ENCODE data around the gene TSPAN14. TPM values are rescaled to one million over a fixed set of nuclear protein-coding genes. Genes with fewer than 3 reads are reported as not detected.

The TSPAN14 gene
- total and polyA plus RNA-seq, 5 donors from 2014 or later: 157 to 270 (median 190) TPM

DNA sequence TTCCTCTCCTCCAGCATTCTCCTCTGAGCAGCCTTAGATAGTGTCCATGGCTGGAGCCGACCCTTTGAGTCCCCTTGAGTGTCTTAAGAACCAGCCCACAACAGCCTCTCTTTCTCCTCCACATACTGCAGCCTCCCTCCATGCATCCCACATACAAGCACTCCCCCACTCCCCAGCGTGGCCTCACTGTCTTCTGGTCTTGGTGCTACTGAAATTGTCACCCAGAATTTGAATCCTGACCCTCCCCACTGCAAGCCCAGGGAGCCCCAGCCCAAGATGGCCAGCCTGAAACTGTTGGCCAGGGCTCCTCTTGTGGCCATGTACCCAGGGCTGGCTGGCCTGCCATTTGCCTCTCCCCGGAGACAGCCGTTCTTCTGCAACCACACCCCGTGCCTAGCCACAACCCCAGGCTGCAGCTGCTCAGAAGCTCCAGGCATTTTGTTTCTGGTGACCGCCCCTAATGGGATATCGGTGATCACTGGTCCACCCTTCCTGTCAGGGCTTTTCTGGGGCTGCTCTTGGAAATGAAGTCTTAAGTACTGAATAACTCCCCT, 64.8 kb downstream of the TSPAN14 start:
- peaks cover 38% of the 10 kb centered on the region for H3K36me3 Mint-ChIP-seq
- Histone ChIP-seq H3K4me3 (ENCODE audit: low read depth, low read length) (no peak overlapping the region), H3K9me3 (ENCODE audit: control insufficient read depth in 2 of 2, low read length in 2 of 2) (no peaks in the 10 kb centered on the region), H3K27me3 (ENCODE audit: control insufficient read depth, insufficient read depth, low read length) (no peaks in the 10 kb centered on the region), H3K27ac (ENCODE audit: insufficient read depth, low read length, poor library complexity, severe bottlenecking) (no peak overlapping the region), H3K4me1 (ENCODE audit: control insufficient read depth, insufficient read depth, low read length, poor library complexity, severe bottlenecking) (no peaks in the 10 kb centered on the region), H3K36me3 (ENCODE audit: control insufficient read depth, insufficient read depth, low read length) (peaks cover 76% of the 10 kb centered on the region)
- no peaks in the 10 kb centered on the region for H3K27me3 Mint-ChIP-seq
- H3K4me1 Mint-ChIP-seq: peaks cover 4 to 17% (median 14%) of the 10 kb centered on the region in 4 donors
- peak overlapping the region in 1 of 4 donors; percentile 6 for H3K4me3 Mint-ChIP-seq
- H3K9me3 Mint-ChIP-seq: no peaks in the 10 kb centered on the region
- DNase-seq (no peak), ATAC-seq (ENCODE audit: low read depth in 2 of 2) (no peak)
- H3K27ac Mint-ChIP-seq: peak overlapping the region in 2 of 3 donors; percentile 24 to 75

DNA sequence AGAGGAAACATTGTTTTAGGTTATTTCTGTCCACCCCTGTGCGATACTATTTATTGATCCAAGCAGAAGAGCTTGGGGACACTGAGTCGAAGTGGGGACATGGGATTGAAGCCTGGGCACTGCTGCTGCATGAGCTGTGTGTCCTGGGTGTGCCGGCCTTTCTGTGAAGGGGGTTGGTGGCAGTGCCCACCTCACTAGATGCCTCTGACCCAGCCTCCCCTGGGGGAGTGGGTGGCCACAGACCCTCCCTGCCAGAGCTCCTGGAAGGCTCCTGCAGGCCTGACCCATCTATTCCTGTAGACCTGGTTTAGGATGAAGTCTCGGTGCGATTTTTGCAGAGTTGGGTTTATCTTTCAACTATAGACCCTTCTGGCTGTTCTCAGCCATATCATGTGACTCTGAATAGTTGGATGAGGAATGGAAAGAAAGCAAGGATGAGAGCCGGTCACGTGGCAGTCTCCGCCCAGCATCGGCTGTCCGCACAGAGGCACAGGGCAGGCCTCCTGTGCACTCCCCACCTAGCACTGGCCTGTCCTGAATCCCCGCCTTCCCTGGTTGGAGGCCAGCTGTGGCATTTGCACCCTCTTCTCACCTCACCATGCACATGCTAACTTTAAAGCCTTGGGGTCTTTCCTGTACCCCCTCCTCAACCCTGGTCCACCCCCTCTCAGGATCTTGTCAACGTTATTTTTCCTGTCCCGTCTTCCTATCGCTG, 66.0 kb downstream of the TSPAN14 start:
- H3K27ac Mint-ChIP-seq: peak overlapping the region in 2 of 3 donors; percentile 29 to 64

DNA sequence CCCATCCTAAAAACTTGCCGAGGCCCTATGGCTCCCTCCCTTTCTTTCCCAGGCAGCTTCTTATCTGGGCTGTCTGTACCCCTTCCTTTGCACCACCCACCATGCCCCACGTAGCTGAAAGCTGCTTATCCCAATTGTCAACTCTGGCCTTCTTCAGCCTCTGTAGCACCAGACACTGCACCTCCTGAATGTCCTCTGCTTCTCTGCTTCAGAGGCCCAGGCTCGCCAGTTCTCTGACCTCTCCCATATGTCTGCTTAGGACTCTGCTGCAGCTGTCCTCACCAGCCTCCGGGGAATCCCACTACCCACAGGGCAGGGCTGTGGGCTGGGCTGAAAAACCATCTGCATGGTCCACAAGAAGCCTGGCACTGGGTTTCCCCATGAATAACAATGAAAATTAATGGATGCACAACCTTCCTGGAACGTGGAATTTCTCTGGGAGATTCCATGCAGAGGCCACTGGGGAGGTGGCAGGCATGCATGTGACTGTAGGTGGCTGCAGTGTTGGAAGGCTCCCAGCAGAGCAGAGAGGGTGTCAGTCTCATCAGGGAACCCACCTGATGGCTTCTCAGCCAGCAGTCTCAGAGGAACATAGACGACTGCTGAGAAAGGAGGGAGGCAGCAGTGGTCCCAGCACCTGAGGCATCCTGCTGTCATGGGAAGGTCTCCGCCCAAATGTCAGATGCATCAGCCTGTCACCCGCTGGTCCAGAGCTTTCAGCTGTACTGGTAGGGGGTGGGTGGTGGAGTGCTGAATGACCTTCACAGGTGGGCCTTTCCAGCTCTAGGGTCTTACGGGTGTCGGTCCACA, 66.8 kb downstream of the TSPAN14 start:
- Histone ChIP-seq H3K36me3 (ENCODE audit: control insufficient read depth, insufficient read depth, low read length) (peaks cover 56% of the 10 kb centered on the region), H3K27ac (ENCODE audit: insufficient read depth, low read length, poor library complexity, severe bottlenecking) (no peak overlapping the region), H3K4me3 (ENCODE audit: low read depth, low read length) (no peak overlapping the region), H3K27me3 (ENCODE audit: control insufficient read depth, insufficient read depth, low read length) (no peaks in the 10 kb centered on the region), H3K9me3 (ENCODE audit: control insufficient read depth in 2 of 2, low read length in 2 of 2) (no peaks in the 10 kb centered on the region), H3K4me1 (ENCODE audit: control insufficient read depth, insufficient read depth, low read length, poor library complexity, severe bottlenecking) (peaks cover 6% of the 10 kb centered on the region)
- no peaks in the 10 kb centered on the region for H3K9me3 Mint-ChIP-seq
- peaks cover 28% of the 10 kb centered on the region for H3K36me3 Mint-ChIP-seq
- ATAC-seq (ENCODE audit: low read depth in 2 of 2): no peak
- H3K27ac Mint-ChIP-seq: peak overlapping the region in 1 of 3 donors; percentile 64
- H3K4me1 Mint-ChIP-seq: peaks cover 13 to 34% (median 23%) of the 10 kb centered on the region in 4 donors
- DNase-seq: no peak
- peak overlapping the region in 1 of 4 donors; percentile 68 for H3K4me3 Mint-ChIP-seq
- H3K27me3 Mint-ChIP-seq: no peaks in the 10 kb centered on the region

More for the DNA sequence above, 66.0 kb downstream of the TSPAN14 start:
- Histone ChIP-seq H3K36me3 (ENCODE audit: control insufficient read depth, insufficient read depth, low read length) (peaks cover 64% of the 10 kb centered on the region), H3K27me3 (ENCODE audit: control insufficient read depth, insufficient read depth, low read length) (no peaks in the 10 kb centered on the region), H3K4me3 (ENCODE audit: low read depth, low read length) (no peak overlapping the region), H3K27ac (ENCODE audit: insufficient read depth, low read length, poor library complexity, severe bottlenecking) (no peak overlapping the region), H3K4me1 (ENCODE audit: control insufficient read depth, insufficient read depth, low read length, poor library complexity, severe bottlenecking) (no peaks in the 10 kb centered on the region), H3K9me3 (ENCODE audit: control insufficient read depth in 2 of 2, low read length in 2 of 2) (no peaks in the 10 kb centered on the region)
- Mint-ChIP-seq H3K4me3 (no peak overlapping the region), H3K36me3 (peaks cover 28% of the 10 kb centered on the region), H3K4me1 (peaks cover 12 to 28% (median 18%) of the 10 kb centered on the region in 4 donors), H3K27me3 (no peaks in the 10 kb centered on the region), H3K9me3 (no peaks in the 10 kb centered on the region)
- DNase-seq: no peak
- no peak for ATAC-seq (ENCODE audit: low read depth in 2 of 2)

DNA sequence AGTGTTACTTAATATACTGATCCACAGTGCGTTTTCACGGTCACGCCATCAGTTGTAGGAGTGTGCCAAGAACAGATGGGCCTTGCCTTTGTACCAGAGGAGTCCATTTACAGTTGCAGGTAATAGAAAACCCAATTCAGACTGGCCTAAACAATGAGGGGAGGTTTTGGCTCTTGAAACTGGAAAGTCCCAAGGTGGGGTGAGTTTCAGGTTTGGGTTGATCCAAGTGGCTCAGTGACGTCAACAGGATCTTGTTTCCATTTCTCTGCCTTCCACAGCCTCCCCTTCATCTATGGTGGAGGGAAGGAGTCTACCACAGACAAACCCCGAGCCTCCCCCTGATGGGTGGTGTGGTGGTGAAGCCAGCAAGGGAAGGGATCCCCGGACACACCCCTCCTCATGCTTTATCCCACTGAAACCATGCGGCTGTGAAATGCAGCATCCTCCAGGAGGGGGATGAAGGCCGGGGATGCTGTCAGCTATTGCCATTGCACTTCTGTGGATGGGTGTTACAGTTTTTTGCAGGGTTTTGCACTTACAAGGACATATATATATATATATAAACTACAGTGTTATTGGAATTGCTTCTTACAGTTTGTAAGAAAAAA, 68.8 kb downstream of the TSPAN14 start:
- H3K27me3 ChIP-seq (ENCODE audit: control insufficient read depth, insufficient read depth, low read length): no peaks in the 10 kb centered on the region
- no peak overlapping the region for H3K27ac ChIP-seq (ENCODE audit: insufficient read depth, low read length, poor library complexity, severe bottlenecking)
- Mint-ChIP-seq H3K27me3 (no peaks in the 10 kb centered on the region), H3K27ac (peak overlapping the region in 1 of 3 donors; percentile 56), H3K36me3 (peaks cover 21% of the 10 kb centered on the region), H3K4me1 (peaks cover 18 to 51% (median 34%) of the 10 kb centered on the region in 4 donors), H3K4me3 (peak overlapping the region in 1 of 4 donors; percentile 12), H3K9me3 (no peaks in the 10 kb centered on the region)
- H3K9me3 ChIP-seq (ENCODE audit: control insufficient read depth in 2 of 2, low read length in 2 of 2): no peaks in the 10 kb centered on the region
- H3K4me1 ChIP-seq (ENCODE audit: control insufficient read depth, insufficient read depth, low read length, poor library complexity, severe bottlenecking): peaks cover 25% of the 10 kb centered on the region
- ATAC-seq (ENCODE audit: low read depth in 2 of 2) (no peak), DNase-seq (no peak)
- no peak overlapping the region for H3K4me3 ChIP-seq (ENCODE audit: low read depth, low read length)
- peaks cover 36% of the 10 kb centered on the region for H3K36me3 ChIP-seq (ENCODE audit: control insufficient read depth, insufficient read depth, low read length)

DNA sequence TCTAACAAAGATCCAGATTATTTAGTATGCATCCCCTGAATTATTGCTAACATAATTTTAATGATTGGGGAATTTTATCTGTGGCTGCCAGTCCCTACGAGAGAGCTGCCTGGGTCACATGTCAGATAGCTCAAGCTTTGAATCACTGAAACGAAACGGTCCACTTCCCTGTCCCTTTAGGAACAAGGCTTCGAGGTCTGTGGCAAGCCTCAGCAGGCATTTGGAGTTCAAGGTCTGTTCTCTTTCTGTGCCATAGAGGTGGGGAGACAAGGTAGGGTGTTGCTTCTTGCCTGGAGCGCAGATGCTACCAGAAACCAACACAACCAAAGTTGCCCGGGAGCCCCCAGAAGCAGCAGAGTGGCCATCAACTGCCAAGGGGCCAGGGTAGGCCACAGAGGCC, 69.7 kb downstream of the TSPAN14 start:
- H3K27ac ChIP-seq (ENCODE audit: insufficient read depth, low read length, poor library complexity, severe bottlenecking): no peak overlapping the region
- Mint-ChIP-seq H3K27ac (peak overlapping the region in 2 of 3 donors; percentile 69 to 89), H3K4me3 (peak overlapping the region in 3 of 4 donors; percentile 19 to 47 (median 38)), H3K36me3 (peaks cover 15% of the 10 kb centered on the region), H3K27me3 (no peaks in the 10 kb centered on the region), H3K9me3 (no peaks in the 10 kb centered on the region), H3K4me1 (peaks cover 18 to 60% (median 41%) of the 10 kb centered on the region in 4 donors)
- no peaks in the 10 kb centered on the region for H3K27me3 ChIP-seq (ENCODE audit: control insufficient read depth, insufficient read depth, low read length)
- no peaks in the 10 kb centered on the region for H3K9me3 ChIP-seq (ENCODE audit: control insufficient read depth in 2 of 2, low read length in 2 of 2)
- peaks cover 25% of the 10 kb centered on the region for H3K4me1 ChIP-seq (ENCODE audit: control insufficient read depth, insufficient read depth, low read length, poor library complexity, severe bottlenecking)
- no peak for ATAC-seq (ENCODE audit: low read depth in 2 of 2)
- no peak overlapping the region for H3K4me3 ChIP-seq (ENCODE audit: low read depth, low read length)
- peaks cover 27% of the 10 kb centered on the region for H3K36me3 ChIP-seq (ENCODE audit: control insufficient read depth, insufficient read depth, low read length)
- no peak for DNase-seq

DNA sequence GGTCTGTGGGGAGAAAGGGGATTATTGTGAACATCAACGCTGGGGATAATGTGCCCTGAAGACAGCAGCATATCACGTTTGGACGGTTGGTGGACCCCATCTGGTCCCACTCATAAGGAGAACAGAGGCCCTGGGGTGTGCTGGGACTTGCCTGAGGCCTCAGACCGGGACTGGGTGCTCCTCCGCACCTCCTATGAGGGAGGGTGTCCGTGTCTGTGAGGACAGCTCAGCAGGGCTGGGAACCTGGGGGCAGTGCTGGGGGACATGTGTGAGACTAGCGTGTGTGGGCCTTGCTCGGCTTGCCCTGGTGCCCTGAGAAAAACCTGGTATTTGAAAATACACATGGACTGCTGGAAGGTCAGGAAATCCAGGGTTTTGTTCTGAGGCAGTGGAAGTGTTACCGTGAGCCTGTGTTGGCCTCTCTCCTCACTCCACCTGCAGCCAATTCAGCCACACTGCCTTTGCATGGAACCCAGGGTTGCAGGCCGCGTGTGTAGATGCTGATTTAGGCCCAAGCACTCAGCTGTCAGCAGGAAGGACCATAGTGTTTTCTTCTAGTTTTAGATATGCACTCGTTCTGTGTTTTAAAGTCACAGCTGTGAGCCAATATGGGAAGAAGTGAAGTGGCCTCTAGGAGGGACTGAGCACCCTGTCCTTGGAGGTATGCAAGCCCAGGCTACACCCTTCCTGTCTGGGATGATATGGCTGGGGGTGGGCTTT, 70.2 kb downstream of the TSPAN14 start:
- H3K36me3 ChIP-seq (ENCODE audit: control insufficient read depth, insufficient read depth, low read length): peaks cover 21% of the 10 kb centered on the region
- no peak overlapping the region for H3K27ac ChIP-seq (ENCODE audit: insufficient read depth, low read length, poor library complexity, severe bottlenecking)
- H3K27me3 ChIP-seq (ENCODE audit: control insufficient read depth, insufficient read depth, low read length): no peaks in the 10 kb centered on the region
- no peak for ATAC-seq (ENCODE audit: low read depth in 2 of 2)
- Mint-ChIP-seq H3K36me3 (peaks cover 9% of the 10 kb centered on the region), H3K9me3 (no peaks in the 10 kb centered on the region), H3K4me1 (peaks cover 18 to 64% (median 45%) of the 10 kb centered on the region in 4 donors), H3K27me3 (no peaks in the 10 kb centered on the region), H3K27ac (peak overlapping the region; percentile 29 to 99 (median 69)), H3K4me3 (peak overlapping the region in 2 of 4 donors; percentile 19 to 47)
- no peak for DNase-seq
- H3K9me3 ChIP-seq (ENCODE audit: control insufficient read depth in 2 of 2, low read length in 2 of 2): no peaks in the 10 kb centered on the region
- peaks cover 30% of the 10 kb centered on the region for H3K4me1 ChIP-seq (ENCODE audit: control insufficient read depth, insufficient read depth, low read length, poor library complexity, severe bottlenecking)
- no peak overlapping the region for H3K4me3 ChIP-seq (ENCODE audit: low read depth, low read length)

DNA sequence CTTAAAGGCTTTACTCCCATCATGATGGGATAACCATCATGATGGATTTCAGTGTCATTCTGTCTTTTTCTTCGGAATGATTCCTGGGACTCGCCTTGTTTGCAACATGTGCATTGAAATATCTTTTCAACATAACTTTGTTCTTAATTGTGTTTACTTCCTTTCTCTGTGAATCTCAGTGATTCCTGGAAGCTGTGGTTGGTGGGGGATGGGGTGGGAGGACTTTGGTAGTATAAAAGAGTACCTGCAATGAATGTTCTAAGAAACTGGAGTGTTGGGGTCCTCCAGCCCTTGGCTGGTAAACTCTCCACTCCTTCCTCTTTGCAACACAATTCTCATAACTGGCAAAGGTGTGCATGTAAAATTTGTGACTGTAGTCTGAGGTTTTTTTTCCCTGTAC, 72.1 kb downstream of the TSPAN14 start:
- Histone ChIP-seq H3K4me1 (ENCODE audit: control insufficient read depth, insufficient read depth, low read length, poor library complexity, severe bottlenecking) (peaks cover 49% of the 10 kb centered on the region), H3K9me3 (ENCODE audit: control insufficient read depth in 2 of 2, low read length in 2 of 2) (no peaks in the 10 kb centered on the region), H3K4me3 (ENCODE audit: low read depth, low read length) (peak overlapping the region; percentile 37), H3K36me3 (ENCODE audit: control insufficient read depth, insufficient read depth, low read length) (peaks cover 3% of the 10 kb centered on the region), H3K27ac (ENCODE audit: insufficient read depth, low read length, poor library complexity, severe bottlenecking) (peak overlapping the region; percentile 3), H3K27me3 (ENCODE audit: control insufficient read depth, insufficient read depth, low read length) (no peaks in the 10 kb centered on the region)
- peak overlapping the region in 3 of 4 donors; percentile 47 to 80 (median 62) for H3K4me3 Mint-ChIP-seq
- H3K36me3 Mint-ChIP-seq: no peaks in the 10 kb centered on the region
- no peaks in the 10 kb centered on the region for H3K27me3 Mint-ChIP-seq
- ATAC-seq (ENCODE audit: low read depth in 2 of 2) (peak; percentile 18 to 26), DNase-seq (peak in 1 of 3 donors; percentile 66)
- peak overlapping the region; percentile 93 to 99 (median 95) for H3K27ac Mint-ChIP-seq
- peaks cover 24 to 75% (median 57%) of the 10 kb centered on the region in 4 donors for H3K4me1 Mint-ChIP-seq
- no peaks in the 10 kb centered on the region for H3K9me3 Mint-ChIP-seq
